ENCODE data around the gene KRTAP10-8.
"Not testable (repeated sequence)": the region's sequence is repeated elsewhere in the genome, so short reads cannot be mapped to it uniquely, and the experiment has no call there.

KRTAP10-8 gene

GRCh38 chr21:44579833-44580144 lies 32.1 kb upstream of the KRTAP10-8 start:
- no peak for DNase-seq

GRCh38 chr21:44580231-44580821 lies 31.6 kb upstream of the KRTAP10-8 start, which contains the start of gene KRTAP10-5:
Gene KRTAP10-5, minus strand, starts transcription at chr21:44580604. Its CDS starts 26 bp downstream, at chr21:44580578.
- not testable (repeated sequence) for DNase-seq

DNA sequence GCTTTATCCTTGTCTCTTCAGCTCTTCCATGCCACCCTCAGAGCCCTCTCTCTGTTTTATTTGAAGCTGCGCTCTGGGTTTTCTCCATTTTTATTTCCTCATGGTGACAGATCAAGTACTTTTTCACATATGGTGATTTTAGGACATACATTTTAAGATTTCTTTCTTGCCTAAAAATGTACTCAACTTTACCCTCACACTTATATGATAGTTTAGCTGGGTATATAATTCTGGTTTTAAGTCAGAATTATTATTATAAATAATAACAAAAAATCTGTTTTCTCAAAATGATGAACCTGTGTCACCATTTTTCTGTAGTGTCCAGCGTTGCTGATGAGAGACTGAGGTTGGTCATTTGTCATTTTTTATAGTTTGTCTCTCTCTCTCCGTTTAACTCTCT lies 30.7 kb upstream of the KRTAP10-8 start:
- DNase-seq = no peak

DNA sequence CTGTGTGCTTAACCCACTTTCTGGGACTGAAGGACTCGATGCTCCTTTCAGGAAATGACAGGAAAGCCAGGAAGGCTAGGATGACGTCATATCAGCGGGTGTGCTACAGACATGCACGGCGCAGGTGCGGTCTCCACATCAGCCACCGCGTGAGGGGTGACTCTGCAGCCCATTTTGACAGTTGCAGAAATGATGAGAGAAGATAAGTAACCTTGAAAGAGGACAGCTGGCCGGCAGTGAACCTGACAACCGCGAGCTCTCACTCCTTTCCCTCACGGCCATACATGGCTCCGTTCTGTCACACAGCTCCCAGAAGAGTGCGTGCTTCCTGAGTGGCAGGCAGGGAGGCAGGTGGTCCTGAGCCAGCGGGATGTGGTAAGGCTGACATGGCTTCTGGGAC lies 29.8 kb upstream of the KRTAP10-8 start:
- DNase-seq = no peak

DNA sequence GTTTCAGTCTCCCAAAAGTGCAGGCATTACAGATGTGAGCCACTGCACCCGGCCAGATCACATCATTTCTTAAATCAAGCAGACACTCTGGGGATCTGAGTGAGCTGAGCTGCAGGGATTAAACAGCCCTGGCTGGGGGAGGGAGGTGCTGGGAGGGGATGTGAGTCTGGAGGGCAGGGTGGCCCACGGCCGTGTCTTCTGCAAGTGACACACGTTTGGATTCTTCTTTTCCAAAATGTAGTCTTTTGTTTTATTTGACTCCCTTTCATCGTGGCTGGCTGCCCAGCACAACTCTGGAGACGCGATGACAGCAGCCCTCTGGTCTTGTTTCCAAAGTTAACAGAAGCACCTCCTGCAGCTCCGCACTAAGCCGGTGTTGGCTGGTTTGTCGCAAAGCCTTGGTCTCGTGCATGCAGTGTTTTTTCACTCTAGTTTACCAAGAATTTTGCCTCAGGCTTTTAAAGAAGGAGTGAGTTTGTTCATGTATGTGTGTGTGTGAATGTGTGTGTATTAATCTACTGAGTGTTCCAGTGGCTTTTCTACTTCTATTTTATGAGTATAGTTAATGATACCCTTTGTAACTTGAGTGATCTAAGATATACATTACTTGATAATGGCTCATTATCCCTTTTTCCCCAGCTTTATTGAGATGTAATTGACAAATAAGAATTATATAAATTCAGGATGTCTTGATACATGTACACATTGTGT lies 28.6 kb upstream of the KRTAP10-8 start:
- DNase-seq = no peak

DNA sequence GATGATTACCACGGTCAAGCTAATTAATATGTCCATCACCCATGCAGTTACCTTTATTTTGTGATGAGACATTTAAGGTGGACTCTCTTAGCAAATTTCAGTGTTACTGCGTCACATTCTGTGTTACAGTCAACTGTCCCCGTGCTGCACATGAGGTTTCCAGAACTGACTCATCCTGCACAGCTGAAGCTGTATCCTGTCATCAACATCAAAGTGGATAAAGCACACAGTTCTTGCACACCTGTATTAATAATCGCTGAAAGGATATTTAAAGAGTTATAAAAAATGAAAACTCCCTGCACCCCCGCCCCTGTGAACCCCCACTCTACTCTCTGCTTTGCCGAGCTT lies 28.1 kb upstream of the KRTAP10-8 start:
- DNase-seq = no peak

GRCh38 chr21:44585892-44586291 lies 26.0 kb upstream of the KRTAP10-8 start:
- no peak for DNase-seq

DNA sequence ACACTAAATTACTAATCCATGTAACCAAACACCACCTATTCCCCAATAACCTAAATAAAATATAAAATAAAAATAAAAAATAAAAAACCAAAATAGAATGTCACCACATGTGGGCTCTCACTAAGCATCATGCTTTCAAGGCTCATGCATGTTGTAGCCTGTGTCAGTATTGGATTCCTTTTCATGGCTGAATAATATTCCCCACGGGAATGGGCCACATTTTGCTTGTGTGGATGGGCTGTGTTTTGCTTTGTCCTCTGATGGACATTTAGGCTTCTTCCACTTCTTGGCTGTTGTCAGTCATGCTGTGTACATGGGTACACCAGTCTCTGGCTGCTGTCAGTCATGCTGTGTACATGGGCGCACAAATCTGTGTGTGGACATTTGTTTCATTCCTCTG lies 22.8 kb upstream of the KRTAP10-8 start:
- no peak for DNase-seq

DNA sequence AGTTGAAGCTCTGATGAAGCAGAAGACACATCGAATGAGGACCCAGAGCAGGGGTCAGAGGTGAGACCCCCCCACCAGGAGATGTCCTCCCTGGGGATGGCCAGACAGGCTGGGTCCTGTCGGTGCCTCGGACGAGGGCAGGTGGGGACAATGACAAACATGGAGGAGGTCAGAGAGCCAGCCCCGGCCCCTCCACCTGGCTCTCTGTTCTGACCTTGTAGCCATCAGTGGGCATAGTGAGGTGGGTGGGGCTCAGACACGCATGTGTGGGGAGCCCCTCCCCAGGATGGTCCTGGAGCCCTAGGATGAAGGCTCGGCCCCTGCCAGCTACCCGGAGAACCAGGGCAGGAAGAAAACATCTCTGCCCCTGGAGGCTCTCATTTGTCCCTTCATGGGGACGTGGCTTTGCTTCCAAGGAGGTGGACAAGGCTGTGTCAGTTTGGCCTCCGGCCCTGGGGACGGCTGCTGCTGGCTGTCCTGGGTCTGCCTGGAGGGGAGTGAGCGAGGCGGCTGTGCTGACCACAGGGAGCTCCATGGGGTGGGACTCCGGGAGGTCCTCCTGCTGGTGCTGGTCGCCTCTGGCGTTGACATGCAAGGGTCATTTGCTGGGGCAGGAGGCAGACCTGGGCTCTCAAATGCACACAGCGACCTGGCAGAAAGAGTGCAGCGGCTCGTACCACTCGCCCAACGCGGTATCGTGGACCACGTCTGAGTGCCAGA lies 22.1 kb upstream of the KRTAP10-8 start:
- no peak for DNase-seq

GRCh38 chr21:44590311-44590721 lies 21.6 kb upstream of the KRTAP10-8 start:
- DNase-seq = no peak

- not testable (repeated sequence) for DNase-seq
These were observed 20.7 kb upstream of the KRTAP10-8 start for GRCh38 chr21:44590897-44591800.

- not testable (repeated sequence) for DNase-seq
These were observed 20.1 kb upstream of the KRTAP10-8 start for GRCh38 chr21:44591801-44592130.

DNA sequence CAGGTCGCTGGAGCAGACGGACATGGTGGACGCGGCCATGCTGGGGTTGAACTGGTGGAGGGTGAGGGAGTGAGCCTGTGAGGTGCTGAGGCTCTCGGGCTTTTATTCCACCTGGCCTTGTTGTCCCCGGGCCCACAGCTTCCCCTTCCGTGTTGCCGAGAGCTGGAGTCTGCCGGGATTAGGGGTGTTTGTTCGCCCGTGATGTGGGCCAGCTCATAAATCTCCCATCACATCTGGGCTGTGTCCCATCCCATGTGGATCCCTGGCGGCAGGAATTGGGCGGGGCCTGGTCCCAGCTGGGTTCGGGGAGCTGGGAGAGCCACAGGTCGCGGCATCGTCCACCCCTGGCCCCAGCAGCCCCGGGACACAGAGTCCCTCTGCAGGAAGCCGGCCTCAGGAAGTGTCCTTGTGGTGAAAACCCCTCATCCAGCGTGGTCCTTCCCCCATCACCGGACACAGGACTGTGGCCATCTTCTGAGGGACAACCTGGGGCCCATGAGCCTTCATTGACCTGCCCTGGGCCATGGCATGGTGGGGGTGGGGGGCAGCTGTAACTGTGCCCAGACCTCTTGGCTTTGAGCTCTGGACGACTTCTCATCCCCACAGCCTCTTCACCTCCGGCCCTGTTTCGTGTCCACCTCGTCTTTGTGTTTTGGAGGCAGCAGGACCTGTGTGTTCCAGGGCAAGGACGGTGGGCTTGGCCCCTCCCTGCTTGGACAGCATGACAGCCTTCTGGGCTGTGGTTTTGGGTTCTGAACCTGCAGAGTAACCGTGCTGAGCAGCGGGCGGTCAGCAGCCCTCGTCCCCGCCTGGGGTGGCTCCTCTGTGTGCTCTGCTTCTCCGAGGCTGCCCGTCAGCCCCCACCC lies 19.2 kb upstream of the KRTAP10-8 start, which contains the start of gene KRTAP10-6:
KRTAP10-6 (minus strand) TSS at position 60 of the 866 bp plus-strand sequence; CDS start at position 39, 21 bp downstream.
- DNase-seq = no peak

DNA sequence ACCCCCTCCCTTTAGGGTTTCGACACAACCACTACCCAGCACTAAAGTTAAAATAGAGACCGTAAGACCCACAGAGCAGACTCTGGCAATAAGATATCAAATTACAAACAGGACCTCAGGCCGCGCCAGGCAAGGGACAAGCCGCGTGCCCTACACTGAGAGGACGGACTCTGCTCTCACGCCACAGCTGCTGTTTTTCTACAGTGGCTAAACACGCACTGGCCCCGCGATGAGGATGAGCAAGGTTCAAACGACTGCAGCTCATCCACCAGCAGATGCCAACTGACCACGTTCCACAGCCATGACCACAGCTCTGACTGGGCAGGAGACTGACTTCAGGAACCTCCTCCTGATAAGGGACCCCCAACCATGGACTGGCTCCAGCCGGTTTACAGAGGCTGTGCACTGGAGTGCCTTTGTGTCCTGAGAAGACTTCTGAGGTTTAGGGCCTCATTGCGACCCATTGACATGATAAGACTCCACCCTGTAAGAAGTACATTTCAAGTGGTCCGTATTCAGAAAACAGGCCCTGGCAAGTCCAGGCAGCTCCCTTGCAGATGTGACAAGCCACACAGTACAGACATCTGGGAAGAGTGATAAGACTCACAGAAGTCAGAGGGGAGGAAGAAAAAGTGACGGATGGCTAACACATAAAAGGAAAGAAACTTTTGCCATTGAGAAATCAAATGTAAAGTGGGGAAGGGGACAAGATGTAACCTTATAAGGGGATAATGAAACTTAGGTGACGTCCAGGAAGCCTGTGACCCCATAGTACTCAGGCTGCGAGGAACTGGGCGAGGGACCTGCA lies 18.1 kb upstream of the KRTAP10-8 start:
- no peak for DNase-seq

GRCh38 chr21:44594406-44594916 lies 17.4 kb upstream of the KRTAP10-8 start:
- DNase-seq = no peak

DNA sequence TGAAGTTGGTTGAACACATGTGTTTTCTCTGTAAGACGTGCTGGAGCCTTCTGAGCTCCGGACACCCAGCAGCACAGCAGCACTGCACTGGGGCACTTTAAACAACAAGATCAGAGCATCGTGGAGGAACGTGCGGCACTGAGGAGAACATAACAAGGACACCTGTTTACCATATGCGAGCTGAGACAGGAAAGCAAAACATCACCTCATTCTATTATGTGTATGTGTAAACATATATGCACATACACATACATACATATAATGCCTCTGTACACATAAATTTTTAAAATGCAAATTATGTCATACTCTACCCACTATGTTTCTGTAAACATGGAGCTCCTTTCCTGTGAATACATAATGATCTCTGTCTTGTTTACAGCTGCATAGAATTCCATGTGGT lies 16.4 kb upstream of the KRTAP10-8 start:
- DNase-seq = no peak

GRCh38 chr21:44596068-44596725 lies 15.7 kb upstream of the KRTAP10-8 start:
- DNase-seq = no peak

- DNase-seq = no peak
These were observed 13.8 kb upstream of the KRTAP10-8 start for GRCh38 chr21:44598061-44598460.

DNA sequence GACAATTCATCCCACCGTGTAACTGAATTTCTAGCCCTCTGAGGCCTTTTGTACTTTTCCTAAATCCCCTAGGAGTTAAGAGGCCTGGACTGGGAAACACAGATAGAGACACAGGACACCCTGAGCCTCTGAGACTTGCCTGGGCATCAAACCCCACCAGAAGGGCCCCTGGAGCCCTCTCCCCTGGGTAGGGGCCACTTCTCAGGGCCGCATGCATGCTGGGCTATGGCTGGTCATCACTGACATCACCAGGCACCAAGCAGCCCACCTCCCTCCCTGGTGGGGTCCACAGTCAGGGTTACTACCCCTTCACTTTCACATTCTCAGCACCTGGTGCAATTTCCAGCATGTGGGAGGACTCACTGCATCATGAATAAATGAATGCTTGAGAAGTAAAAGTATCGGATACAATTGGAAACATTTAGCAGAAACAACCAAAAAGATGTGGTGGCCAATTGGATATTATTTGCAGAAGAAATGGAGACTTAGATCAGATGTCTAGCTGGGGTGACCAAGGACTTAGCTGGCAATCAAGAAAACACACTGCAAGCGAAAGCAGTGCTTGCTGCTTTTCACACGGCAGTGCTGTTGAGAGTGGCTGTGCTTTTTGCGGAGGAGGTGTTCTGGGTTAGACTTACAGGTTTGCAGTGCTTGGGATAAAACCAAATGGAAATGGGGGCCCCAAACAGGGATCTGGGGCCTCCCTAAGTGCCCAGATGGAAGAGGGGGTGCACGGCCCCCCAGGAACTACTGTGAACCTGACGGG lies 12.4 kb upstream of the KRTAP10-8 start:
- no peak for DNase-seq
